Pancreas (tissue), 10 donors: ENCODE measurements around the gene SAMD15. TPM values are rescaled to one million over a fixed set of nuclear protein-coding genes. Genes with fewer than 3 reads are reported as not detected.

Experiments used
- ATAC-seq, 4 donors: fragments of 200-7000 bp; cut with Tn5 transposase; one replicate each; pipeline versions ENCODE4 v1.8.0 to v1.9.1; 2020; ENCODE audit warnings: mild to moderate bottlenecking in 4 of 4, moderate library complexity in 4 of 4
- DNase-seq, 6 donors: peaks; one replicate each; pipeline ENCODE4 v3.0.0-alpha.2; 2020
- FAIRE-seq: peaks from 2 replicates; lab custom pipeline; 2012; peaks lifted over from hg19 to GRCh38; lab: Jason Lieb, UNC
- H3K27ac ChIP-seq, 4 donors: fragments of 200-600 bp; sonication (generic); 1 replicate in 3 of 4; 2 replicates in 1 of 4; pipeline versions ENCODE4 v1.5.0 to v1.8.0; 2020
- H3K27me3 ChIP-seq, 4 donors: fragments of 200-600 bp; one replicate each; pipeline ENCODE4 v1.8.0; 2021
- H3K36me3 ChIP-seq, 3 donors: fragments of 200-600 bp; sonication (generic) in 1 of 3; one replicate each; pipeline versions ENCODE4 v1.5.0 to v1.8.0; 2020 to 2021
- H3K4me1 ChIP-seq, 3 donors: fragments of 200-600 bp; one replicate each; pipeline ENCODE4 v1.8.0; 2021
- H3K4me3 ChIP-seq, 4 donors: fragments of 200-600 bp; sonication (generic) in 2 of 4; one replicate each; pipeline versions ENCODE4 v1.5.0 to v1.8.0; 2020 to 2021
- H3K9me3 ChIP-seq, 4 donors: fragments of 200-600 bp; one replicate each; pipeline ENCODE4 v1.8.0; 2021
- CTCF ChIP-seq, 4 donors: fragments of 200-600 bp; sonication (generic) in 3 of 4; IDR thresholded peaks; one replicate each; pipeline versions ENCODE4 v1.5.0 to v1.8.0; 2021; ENCODE audit warnings: antibody characterized with exemption in 4 of 4
- WGBS, 2 donors: extraction: QIAGEN DNeasy Blood & Tissue Kit; methylation state at CpG; one replicate each; pipeline ENCODE4 v1.1.7; 2013; 5-methylcytosine and 5-hydroxymethylcytosine counted together
- intact Hi-C, 3 donors: fragments of 100-400 bp; cut with DNase I; formaldehyde crosslinking; loops; one replicate each; pipeline versions ENCODE4 v1.11.1 to v1.14.2; 2022
- polyA plus RNA-seq, 2 donors: library from polyadenylated mRNA; stranded (reverse); fragments of 200-250 nt; gene quantifications; one replicate each; pipeline ENCODE4 v1.2.3, GENCODE V29; 2013
- total RNA-seq, 6 donors: library from RNA; stranded (reverse); fragmentation: NEBNext Ultra II Directional in 4 of 6; extraction: Animal tissue kit (Norgen Biotek cat#: 25700) in 4 of 6; gene quantifications; one replicate each; pipeline versions ENCODE4 v1.2.1 to v1.2.4, GENCODE V29; 2021 to 2023
- donor health status: healthy with polysubstance abuse.
- donor health status: DM: no; HTN: no; CAD: no; lungs with moderate emphysema.
- donor health status: DM: no; HTN: no; CAD: no.
- donor health status: control.
- donor health status: control.
- donor health status: Bipolar disorder and iron deficiency.
- donor health status: DM: yes; HTN: yes; CAD: no.
- donor health status: DM: no; HTN: no; CAD: no.
- donor health status: DM: no; HTN: no; CAD: no.
- donor health status: DM: yes; HTN: yes; CAD: no.

The SAMD15 gene
- total and polyA plus RNA-seq, 8 donors = 0.28 to 1.5 (median 0.92) TPM

DNA sequence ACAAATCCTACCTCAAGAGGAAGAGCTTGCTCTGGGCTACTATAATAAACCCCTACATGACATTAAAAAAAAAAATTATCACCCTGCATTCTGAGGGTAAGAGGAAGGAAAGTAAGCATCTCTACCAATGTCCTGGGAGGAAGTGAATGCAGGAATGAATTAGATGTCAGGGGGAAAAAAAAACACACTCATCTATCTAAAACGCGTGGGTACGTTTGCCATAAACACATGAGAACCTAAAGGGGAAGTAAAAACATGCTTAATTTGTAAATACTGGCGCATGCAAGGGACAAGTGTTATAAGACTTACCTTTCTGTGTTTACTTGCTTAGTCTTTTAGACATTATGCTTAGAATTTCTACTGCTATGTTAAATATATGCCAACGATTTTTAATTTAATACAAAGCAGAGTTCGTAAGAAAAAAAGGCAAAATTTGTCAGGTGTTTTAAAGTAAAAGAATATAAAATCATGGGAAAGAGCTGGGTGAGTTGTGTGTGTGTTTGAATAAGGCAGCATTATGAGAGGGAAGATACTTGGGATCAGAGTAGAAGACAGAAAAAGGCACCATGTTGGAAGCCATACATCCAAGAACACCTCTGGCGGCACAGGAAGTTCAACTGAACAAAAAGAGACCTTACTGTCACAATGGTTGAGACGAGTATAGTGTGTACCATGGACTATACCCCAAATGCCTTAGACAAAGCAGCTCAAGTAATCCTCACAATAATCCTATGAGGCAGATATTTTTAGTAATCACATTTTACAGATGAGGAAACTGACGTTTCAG, 1.8 kb upstream of the SAMD15 start:
- peaks cover 0 to 12% (median 0%) of the 10 kb centered on the region in 3 donors for H3K4me1 ChIP-seq
- no peak overlapping the region for H3K27ac ChIP-seq
- DNase-seq (no peak), ATAC-seq (no peak), FAIRE-seq (no peak)
- no peak overlapping the region for H3K4me3 ChIP-seq
- intact Hi-C loops = no loop called here
- WGBS, 2 donors = 85 to 87% methylated on average over 9 of the region's 9 CpGs
- no peak for TF ChIP-seq CTCF (IDR thresholded peaks at IDR 0.05)
- H3K9me3 ChIP-seq = no peaks in the 10 kb centered on the region
- H3K36me3 ChIP-seq = no peaks in the 10 kb centered on the region
- H3K27me3 ChIP-seq = no peaks in the 10 kb centered on the region

- H3K27ac ChIP-seq = peak overlapping the region; percentile 73 to 88 (median 80)
- no peaks in the 10 kb centered on the region for H3K36me3 ChIP-seq
- no peaks in the 10 kb centered on the region for H3K27me3 ChIP-seq
- peak overlapping the region; percentile 85 to 96 (median 92) for H3K4me3 ChIP-seq
- TF ChIP-seq CTCF (IDR thresholded peaks at IDR 0.05) = no peak
- peaks cover 0 to 12% (median 0%) of the 10 kb centered on the region in 3 donors for H3K4me1 ChIP-seq
- FAIRE-seq (no peak), DNase-seq (peak in 5 of 6 donors; percentile 18 to 77 (median 31)), ATAC-seq (peak in 3 of 4 donors; percentile 9 to 20 (median 13))
- 11 to 16% methylated on average over 24 of the region's 24 CpGs for WGBS, 2 donors
- intact Hi-C loops = no loop called here
- H3K9me3 ChIP-seq = no peaks in the 10 kb centered on the region
Measured at GRCh38 chr14:77375973-77376770, 1.0 kb upstream of the SAMD15 start.

GRCh38 chr14:77377502-77377844, 294 bp downstream of the SAMD15 start:
- peak overlapping the region; percentile 85 to 96 (median 92) for H3K4me3 ChIP-seq
- 13 to 15% methylated on average over 10 of the region's 10 CpGs for WGBS, 2 donors
- peak in 2 of 4 donors; percentile 2 to 3 for ATAC-seq

DNA sequence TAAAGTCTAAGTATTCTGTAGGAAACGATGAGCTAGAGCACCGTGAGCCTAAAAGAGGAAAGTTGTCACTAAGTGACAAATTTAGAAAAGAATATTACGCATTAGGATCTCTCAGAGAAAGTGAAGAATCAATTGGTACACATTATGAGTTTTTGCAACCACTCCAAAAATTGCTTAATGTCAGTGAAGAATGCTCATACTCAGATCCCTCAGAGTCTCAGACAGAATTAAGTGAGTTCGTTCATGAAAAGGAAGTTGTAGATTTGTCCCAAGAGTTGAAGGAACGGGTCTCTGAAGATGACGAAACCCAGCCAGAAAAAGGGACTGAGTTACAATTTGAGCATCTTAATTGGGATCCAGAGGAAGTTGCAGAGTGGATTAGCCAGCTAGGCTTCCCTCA, 1.5 kb downstream of the SAMD15 start:
- no peak for TF ChIP-seq CTCF (IDR thresholded peaks at IDR 0.05)
- no peak for FAIRE-seq
- intact Hi-C loops = no loop called here

More at GRCh38 chr14:77377502-77377844, 294 bp downstream of the SAMD15 start:
- H3K9me3 ChIP-seq = no peaks in the 10 kb centered on the region
- no peak for FAIRE-seq
- H3K27ac ChIP-seq = peak overlapping the region in 3 of 4 donors; percentile 76 to 88 (median 85)
- no peak for TF ChIP-seq CTCF (IDR thresholded peaks at IDR 0.05)
- no peaks in the 10 kb centered on the region for H3K36me3 ChIP-seq
- no peak for DNase-seq
- H3K4me1 ChIP-seq = peaks cover 0 to 12% (median 0%) of the 10 kb centered on the region in 3 donors
- intact Hi-C loops = no loop called here
- H3K27me3 ChIP-seq = no peaks in the 10 kb centered on the region

More for the DNA sequence above, 1.5 kb downstream of the SAMD15 start:
- ATAC-seq (no peak), DNase-seq (no peak)
- WGBS, 2 donors = 81 to 90% methylated on average over 6 of the region's 6 CpGs
- Histone ChIP-seq H3K4me3 (no peak overlapping the region), H3K36me3 (no peaks in the 10 kb centered on the region), H3K4me1 (peaks cover 0 to 12% (median 0%) of the 10 kb centered on the region in 3 donors), H3K9me3 (no peaks in the 10 kb centered on the region), H3K27ac (no peak overlapping the region), H3K27me3 (no peaks in the 10 kb centered on the region)
